SU-DHL-6 (cell line): Measurements from ENCODE around the gene RNF19B.

ENCODE experiments used
- H2AFZ ChIP-seq: fragments of 200-600 bp; sonication (generic); 2 replicates; pipeline ENCODE4 v1.6.1; 2014; ENCODE audit warnings: low read depth, mild to moderate bottlenecking, moderate library complexity, mixed read lengths, antibody characterized with exemption, low read length; ENCODE audit not compliant: severe bottlenecking
- H3F3A ChIP-seq: fragments of 200-600 bp; shearing (Covaris generic); 2 replicates; pipeline ENCODE4 v1.6.0; 2016; ENCODE audit warnings: antibody characterized with exemption, mild to moderate bottlenecking; ENCODE audit not compliant: insufficient read depth
- H3K27ac ChIP-seq: fragments of 200-600 bp; sonication (generic); 2 replicates; pipeline ENCODE4 v1.5.1; 2016; ENCODE audit warnings: low read depth, mild to moderate bottlenecking, low read length, moderate library complexity, mixed read lengths
- H3K27me3 ChIP-seq: fragments of 200-600 bp; sonication (generic), shearing (Covaris generic); 2 replicates; pipeline ENCODE4 v1.6.0; 2014; ENCODE audit warnings: mild to moderate bottlenecking, low read length
- H3K36me3 ChIP-seq: fragments of 200-600 bp; sonication (generic); 2 replicates; pipeline ENCODE4 v1.6.1; 2014; ENCODE audit warnings: mild to moderate bottlenecking, low read length, mixed read lengths
- H3K4me2 ChIP-seq: fragments of 300-600, 200-600 bp; shearing (Covaris generic), sonication (generic); 2 replicates; pipeline ENCODE4 v1.6.0; 2014; ENCODE audit warnings: low read length, low read depth, mild to moderate bottlenecking; ENCODE audit not compliant: poor library complexity, severe bottlenecking
- H3K4me3 ChIP-seq: fragments of 200-600 bp; sonication (generic); 2 replicates; pipeline ENCODE4 v1.5.1; 2014; ENCODE audit warnings: antibody characterized with exemption, low read length, mild to moderate bottlenecking, mixed read lengths; ENCODE audit not compliant: insufficient read depth, poor library complexity, severe bottlenecking
- H3K79me2 ChIP-seq: fragments of 200-600 bp; sonication (generic); 2 replicates; pipeline ENCODE4 v1.6.1; 2014; ENCODE audit warnings: mild to moderate bottlenecking, low read length, moderate library complexity; ENCODE audit not compliant: insufficient read depth
- H3K9ac ChIP-seq: fragments of 200-600 bp; sonication (generic); 2 replicates; pipeline ENCODE4 v1.7.0; 2014; ENCODE audit warnings: mild to moderate bottlenecking, low read length
- H3K9me2 ChIP-seq: fragments of 200-600 bp; sonication (generic); replicated peaks from 2 replicates; pipeline ENCODE4 v1.6.1; 2014; ENCODE audit warnings: low read length; ENCODE audit not compliant: insufficient read depth
- H3K9me3 ChIP-seq: fragments of 200-600 bp; sonication (generic); 2 replicates; pipeline ENCODE4 v1.6.1; 2014; ENCODE audit warnings: low read length, mixed read lengths; ENCODE audit not compliant: insufficient read depth
- H4K20me1 ChIP-seq: fragments of 200-600 bp; sonication (generic); 2 replicates; pipeline ENCODE4 v1.6.1; 2014; ENCODE audit warnings: low read depth, mild to moderate bottlenecking, antibody characterized with exemption, low read length, moderate library complexity, mixed read lengths
- EZH2phosphoT487 ChIP-seq: fragments of 200-600 bp; sonication (generic), shearing (Covaris generic); conservative IDR thresholded peaks from 2 replicates; pipeline ENCODE4 v1.6.1; 2018; ENCODE audit warnings: mild to moderate bottlenecking, antibody characterized with exemption, low read length, moderate library complexity, mixed read lengths
- TF ChIP-seq, protein P1 (sequence below): fragments of 200-600 bp; sonication (generic); IDR thresholded peaks from one replicate; pipeline ENCODE4 v1.5.1; 2017; ENCODE audit warnings: antibody characterized with exemption, mild to moderate bottlenecking, low read length, moderate library complexity; ENCODE audit not compliant: insufficient read depth, poor library complexity, severe bottlenecking

Gene RNF19B

DNA sequence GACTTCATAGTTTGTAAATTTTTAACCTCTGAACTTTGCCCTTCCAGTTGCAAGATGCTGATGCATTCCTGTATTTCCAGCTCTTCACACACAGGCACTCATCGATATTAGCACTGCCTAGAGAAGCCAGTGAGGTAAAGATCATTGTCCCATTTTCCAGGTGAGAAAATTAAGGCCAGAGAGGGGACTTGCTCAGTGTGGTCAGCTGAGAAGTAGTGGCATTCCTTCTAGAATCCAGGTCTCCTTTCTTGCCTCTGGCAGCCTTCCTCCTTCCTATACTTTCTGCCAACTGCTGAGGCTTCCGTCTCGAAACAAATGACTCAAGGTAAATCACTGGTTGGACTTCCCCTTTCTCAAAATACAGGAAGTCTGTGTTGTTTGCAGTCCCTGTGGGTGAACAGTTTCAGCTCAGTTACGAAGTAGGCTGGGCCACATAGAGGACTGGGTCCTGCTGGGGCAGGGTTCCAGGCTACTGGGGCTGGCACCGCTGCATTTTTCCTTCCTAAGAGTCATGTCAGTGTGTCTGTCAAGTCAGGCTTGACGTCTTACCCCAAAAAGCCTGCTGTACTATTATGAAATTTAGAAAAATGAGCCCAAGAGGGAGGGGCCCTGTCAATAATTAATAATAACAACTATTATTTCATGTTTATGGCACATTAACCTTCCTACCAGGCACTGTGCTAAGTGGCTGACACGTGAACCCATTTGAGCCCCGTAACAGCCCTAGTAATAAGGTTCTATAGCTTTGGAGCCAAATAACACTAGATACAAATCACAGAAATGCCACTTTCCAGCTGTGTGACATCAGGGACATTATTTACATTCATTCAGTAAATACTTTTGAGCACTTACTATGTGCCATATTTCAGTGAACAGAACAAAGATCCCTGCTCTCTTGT, 16.6 kb upstream of the RNF19B start:
- no peaks in the 10 kb centered on the region for H3K27me3 ChIP-seq
- H3K4me3 ChIP-seq: peak overlapping the region; percentile 45
- peak overlapping the region; percentile 51 for H3K9ac ChIP-seq
- H2AFZ ChIP-seq: peak overlapping the region; percentile 46
- TF ChIP-seq, protein P1, sequence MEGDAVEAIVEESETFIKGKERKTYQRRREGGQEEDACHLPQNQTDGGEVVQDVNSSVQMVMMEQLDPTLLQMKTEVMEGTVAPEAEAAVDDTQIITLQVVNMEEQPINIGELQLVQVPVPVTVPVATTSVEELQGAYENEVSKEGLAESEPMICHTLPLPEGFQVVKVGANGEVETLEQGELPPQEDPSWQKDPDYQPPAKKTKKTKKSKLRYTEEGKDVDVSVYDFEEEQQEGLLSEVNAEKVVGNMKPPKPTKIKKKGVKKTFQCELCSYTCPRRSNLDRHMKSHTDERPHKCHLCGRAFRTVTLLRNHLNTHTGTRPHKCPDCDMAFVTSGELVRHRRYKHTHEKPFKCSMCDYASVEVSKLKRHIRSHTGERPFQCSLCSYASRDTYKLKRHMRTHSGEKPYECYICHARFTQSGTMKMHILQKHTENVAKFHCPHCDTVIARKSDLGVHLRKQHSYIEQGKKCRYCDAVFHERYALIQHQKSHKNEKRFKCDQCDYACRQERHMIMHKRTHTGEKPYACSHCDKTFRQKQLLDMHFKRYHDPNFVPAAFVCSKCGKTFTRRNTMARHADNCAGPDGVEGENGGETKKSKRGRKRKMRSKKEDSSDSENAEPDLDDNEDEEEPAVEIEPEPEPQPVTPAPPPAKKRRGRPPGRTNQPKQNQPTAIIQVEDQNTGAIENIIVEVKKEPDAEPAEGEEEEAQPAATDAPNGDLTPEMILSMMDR: no peak
- TF ChIP-seq EZH2phosphoT487: no peak
- H3K9me2 ChIP-seq: no peaks in the 10 kb centered on the region
- peak overlapping the region; percentile 83 for H3K4me2 ChIP-seq
- H3K79me2 ChIP-seq: no peaks in the 10 kb centered on the region
- no peaks in the 10 kb centered on the region for H3K36me3 ChIP-seq
- no peaks in the 10 kb centered on the region for H3K9me3 ChIP-seq
- no peaks in the 10 kb centered on the region for H4K20me1 ChIP-seq
- peak overlapping the region; percentile 66 for H3K27ac ChIP-seq
- H3F3A ChIP-seq: no peaks in the 10 kb centered on the region

DNA sequence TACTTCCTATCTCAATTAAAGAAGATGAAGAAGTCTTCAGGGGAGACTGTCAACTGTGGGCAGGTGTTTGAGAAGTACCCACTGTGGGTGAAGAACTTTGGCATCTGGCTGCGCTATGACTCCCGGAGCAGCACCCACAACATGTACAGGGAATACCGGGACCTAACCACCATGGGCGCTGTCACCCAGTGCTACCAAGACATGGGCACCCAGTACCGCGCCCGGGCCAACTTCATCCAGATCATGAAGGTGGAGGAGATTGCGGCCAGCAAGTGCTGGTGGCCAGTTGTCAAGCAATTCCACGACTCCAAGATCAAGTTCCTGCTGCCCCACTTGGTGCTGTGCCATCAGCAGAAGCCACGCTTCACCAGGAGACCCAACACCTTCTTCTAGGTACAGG, 15.5 kb upstream of the RNF19B start:
- Histone ChIP-seq H3K4me2 (peak overlapping the region; percentile 83), H3K27me3 (no peaks in the 10 kb centered on the region), H3K79me2 (no peaks in the 10 kb centered on the region), H3K36me3 (no peaks in the 10 kb centered on the region), H3K27ac (0 out of 2 replicates have a peak overlapping the region, but pooled peaks have one; percentile 66), H3K4me3 (no peak overlapping the region), H3K9me2 (no peaks in the 10 kb centered on the region), H2AFZ (no peak overlapping the region), H3F3A (no peaks in the 10 kb centered on the region), H3K9ac (no peak overlapping the region), H3K9me3 (no peaks in the 10 kb centered on the region), H4K20me1 (no peaks in the 10 kb centered on the region)
- TF ChIP-seq EZH2phosphoT487: no peak
- TF ChIP-seq, protein P1: no peak

DNA sequence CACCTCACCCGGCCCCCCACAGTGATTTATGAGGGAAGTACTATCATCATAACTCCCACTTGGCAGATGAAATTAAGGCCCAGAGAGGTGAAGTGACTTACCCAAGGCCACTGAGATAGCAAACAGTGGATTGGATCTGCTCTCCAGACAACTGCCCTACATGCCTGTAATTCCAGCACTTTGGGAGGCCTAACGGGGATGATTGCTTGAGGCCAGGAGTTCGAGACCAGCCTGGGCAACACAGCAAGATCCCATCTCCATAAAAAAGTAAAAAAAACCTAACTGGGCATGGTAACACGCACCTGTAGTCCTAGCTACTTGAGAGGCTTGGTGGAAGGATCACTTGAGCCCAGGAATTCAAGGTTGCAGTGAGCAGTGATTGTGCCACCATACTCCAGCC, 14.2 kb upstream of the RNF19B start:
- H3K4me2 ChIP-seq: no peak overlapping the region
- TF ChIP-seq, protein P1: no peak
- TF ChIP-seq EZH2phosphoT487: no peak
- no peaks in the 10 kb centered on the region for H3K9me3 ChIP-seq
- no peak overlapping the region for H3K9ac ChIP-seq
- no peaks in the 10 kb centered on the region for H3K36me3 ChIP-seq
- H3F3A ChIP-seq: no peaks in the 10 kb centered on the region
- no peaks in the 10 kb centered on the region for H3K79me2 ChIP-seq
- no peak overlapping the region for H3K27ac ChIP-seq
- H4K20me1 ChIP-seq: no peaks in the 10 kb centered on the region
- no peak overlapping the region for H3K4me3 ChIP-seq
- H3K27me3 ChIP-seq: no peaks in the 10 kb centered on the region
- H3K9me2 ChIP-seq: no peaks in the 10 kb centered on the region
- H2AFZ ChIP-seq: no peak overlapping the region
